ENCODE results near the gene NEUROD1.

Gene NEUROD1

DNA sequence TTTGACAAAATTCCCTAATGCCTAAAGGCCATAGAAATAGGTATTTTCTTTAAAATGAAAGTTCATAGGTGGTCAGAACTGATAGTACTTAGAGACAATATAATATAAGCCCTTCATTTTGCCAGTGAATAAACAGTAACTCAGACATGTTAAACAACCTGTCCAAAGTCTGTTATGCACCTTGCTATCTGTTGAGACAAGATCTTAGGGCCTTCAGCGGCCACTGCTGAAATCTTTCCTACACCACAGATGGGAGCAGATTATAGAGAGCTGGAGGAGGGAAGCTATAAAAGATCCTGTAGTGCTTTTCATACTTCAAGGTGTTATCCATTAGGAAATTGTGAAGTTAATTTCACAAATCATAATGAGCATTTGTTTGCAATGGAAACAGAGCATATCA, 37.2 kb downstream of the NEUROD1 start:
- in situ Hi-C loops (cut with MboI; ENCODE audit: low sequenced_read_pairs), result no loop called here

DNA sequence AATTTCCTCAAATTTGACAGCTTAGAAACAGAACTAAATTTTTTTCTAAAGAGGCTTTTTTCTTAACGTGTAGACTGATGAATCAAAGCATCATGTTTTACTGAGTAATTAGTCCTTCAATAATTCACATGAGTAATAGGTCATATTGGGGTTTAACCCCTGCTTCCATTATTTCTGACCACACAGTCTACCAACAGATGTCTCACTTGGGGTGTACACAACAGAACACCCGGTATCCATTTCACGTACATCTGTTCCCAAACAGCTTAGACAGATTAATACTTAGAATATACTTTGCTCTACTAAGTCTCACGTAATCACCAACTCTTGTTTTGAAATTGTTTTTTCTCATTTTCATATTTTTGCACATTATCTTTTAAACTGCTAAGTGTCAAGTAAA, 38.2 kb downstream of the NEUROD1 start:
- in situ Hi-C loops (cut with MboI; ENCODE audit: low sequenced_read_pairs), result no loop called here

DNA sequence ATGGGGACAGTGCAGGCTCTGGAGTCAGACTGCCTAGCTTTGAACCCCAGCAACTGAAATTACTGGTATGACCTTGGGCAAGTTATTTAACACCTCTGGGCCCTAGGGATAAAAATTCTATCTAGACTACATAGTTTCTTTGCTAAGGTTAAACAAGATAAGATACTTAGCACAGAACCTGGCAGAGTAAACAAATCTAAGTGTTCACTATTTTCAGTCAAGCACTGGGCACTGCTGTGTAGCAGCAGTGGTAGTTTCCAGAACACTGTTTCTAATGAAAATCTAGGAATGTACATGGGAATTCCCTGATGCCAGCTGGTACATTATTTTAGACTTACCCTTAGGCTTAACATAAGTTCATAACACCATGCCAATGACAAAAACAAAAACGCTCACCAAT, 40.6 kb downstream of the NEUROD1 start:
- in situ Hi-C loops (cut with MboI; ENCODE audit: low sequenced_read_pairs), result no loop called here

DNA sequence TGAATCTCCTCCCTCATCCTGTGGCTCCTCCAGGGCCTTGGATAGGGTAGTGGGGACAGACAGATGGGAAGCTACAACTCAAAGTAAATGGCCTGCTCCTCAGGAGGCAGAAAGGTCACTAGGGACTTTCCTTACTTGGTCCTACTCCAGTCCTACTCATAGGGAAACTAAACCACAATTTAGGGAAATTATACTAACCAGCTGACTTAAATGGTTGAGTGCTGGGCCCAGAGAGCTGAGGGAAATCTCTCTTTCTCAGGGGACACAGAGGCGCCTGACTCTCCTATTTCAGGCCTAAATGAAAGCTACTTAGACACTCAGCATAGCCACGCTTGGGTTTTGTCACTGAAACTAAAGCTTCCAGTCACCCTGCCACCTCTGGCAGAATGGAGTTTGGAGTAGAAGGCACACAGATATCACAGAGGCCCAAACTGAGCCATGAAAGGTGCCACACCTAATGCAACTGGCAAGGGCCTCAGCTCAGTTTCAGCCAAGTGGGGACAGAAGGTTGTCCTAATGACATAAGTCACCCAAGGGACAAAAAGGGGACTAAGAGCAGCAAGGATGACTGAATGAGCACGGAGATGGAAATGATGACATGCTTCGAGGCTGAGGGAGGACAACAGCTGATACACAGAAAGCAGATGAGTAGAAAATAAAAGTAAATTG, 47.5 kb downstream of the NEUROD1 start:
- in situ Hi-C loops (cut with MboI; ENCODE audit: low sequenced_read_pairs), result no loop called here

GRCh38 chr2:181628590-181629585, 51.4 kb downstream of the NEUROD1 start:
- in situ Hi-C loops (cut with MboI; ENCODE audit: low sequenced_read_pairs), result no loop called here

DNA sequence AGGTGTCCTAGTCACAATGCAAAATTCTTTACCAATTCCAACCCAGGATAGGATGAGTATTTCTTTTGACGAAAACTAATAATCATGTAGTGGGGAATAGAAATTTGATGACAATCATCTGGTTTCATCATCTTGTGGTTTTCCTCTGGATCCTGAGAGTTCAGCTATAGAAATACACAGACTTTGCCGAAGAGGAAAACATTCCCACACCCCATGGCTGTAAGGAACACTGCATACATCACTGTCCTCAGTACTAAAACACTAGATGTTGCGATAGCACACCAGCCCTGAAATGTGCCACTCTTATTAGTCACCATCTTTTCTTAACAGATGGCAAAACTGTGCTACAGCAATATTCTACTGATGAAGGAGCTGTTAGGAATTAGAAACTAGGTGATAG, 52.8 kb downstream of the NEUROD1 start:
- in situ Hi-C loops (cut with MboI; ENCODE audit: low sequenced_read_pairs), result no loop called here

GRCh38 chr2:181626671-181627070, 53.6 kb downstream of the NEUROD1 start:
- in situ Hi-C loops (cut with MboI; ENCODE audit: low sequenced_read_pairs), result no loop called here
